Mucosa of gallbladder (tissue), 1 donor: ENCODE data around the gene TARDBP. TPM values are rescaled to one million over a fixed set of nuclear protein-coding genes. Genes with fewer than 3 reads are reported as not detected.
"Not testable (repeated sequence)": the region's sequence is repeated elsewhere in the genome, so short reads cannot be mapped to it uniquely, and the experiment has no call there.

Experiments used
- DNase-seq: peaks from one replicate; pipeline ENCODE4 v3.0.0-alpha.2; 2020; ENCODE audit warnings: low spot score
- total RNA-seq: library from RNA; stranded (reverse); gene quantifications from one replicate; pipeline ENCODE4 v1.2.1, GENCODE V29; 2021
- donor health status: DM: no; HTN: no; CAD: no.

The TARDBP gene
- total RNA-seq, 1 donor from 2014 or later, result 143 TPM

DNA sequence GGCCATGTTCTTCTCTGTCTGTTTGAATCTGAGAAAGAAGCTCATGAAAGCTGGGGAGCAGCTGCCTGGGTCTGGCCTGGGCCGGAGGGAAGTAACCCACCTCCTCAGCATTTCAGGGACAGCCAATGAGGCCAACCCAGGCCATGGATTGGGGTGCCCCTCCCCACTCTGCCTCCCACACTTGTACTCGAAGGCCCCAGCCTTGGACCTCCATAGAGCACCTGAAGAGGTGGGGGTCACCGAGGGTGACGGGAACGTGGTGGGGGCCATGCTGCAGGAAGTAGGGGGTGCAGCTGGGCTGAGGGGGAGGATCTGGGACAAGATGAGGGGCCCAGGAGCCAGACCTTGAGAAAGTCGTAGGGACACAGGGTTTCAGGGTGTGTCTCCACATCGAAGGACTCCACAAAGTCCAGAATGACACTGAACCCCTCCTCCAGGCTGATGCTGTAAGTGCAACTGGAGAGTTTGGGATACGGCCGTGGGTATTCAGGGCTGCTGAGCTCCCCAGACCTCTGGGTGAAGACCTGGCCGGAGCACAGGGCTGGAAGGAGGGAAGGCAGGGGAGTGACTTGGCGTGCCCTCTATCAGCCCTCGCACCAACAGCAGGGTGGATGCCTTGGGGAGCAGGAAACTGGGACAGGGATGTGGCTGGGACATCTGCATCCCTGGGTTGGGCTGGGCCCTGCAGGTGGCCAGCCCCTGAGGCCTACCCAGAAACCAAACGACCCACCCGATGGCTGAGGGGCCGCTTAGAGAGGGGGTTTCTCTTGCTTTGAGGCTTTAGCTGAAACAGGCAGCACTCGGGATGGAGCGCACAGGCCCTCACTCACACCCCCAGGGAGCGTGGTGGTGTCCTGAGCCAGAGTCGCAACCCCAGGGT, 30.8 kb downstream of the TARDBP start:
- no peak for DNase-seq

GRCh38 chr1:11044086-11044848, 31.8 kb downstream of the TARDBP start:
- no peak for DNase-seq

GRCh38 chr1:11044849-11045427, 32.5 kb downstream of the TARDBP start:
- DNase-seq, result no peak

- DNase-seq, result no peak
These were observed 33.2 kb downstream of the TARDBP start for GRCh38 chr1:11045428-11046269.

DNA sequence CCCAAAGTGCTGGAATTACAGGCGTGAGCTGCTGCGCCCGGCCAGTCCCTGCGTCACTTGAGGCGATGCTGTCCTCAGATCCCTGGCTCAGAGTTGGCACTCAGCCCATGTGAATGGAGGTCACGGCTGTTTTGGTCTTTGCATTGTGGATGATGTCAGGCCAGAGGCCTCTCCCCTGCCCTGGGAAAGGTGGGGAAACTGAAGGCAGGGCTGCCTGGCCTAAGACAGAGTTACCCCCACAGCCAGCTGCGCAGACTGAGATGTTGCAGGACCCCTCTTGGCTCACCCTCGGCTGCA, 33.8 kb downstream of the TARDBP start:
- no peak for DNase-seq

GRCh38 chr1:11046625-11047365, 34.3 kb downstream of the TARDBP start, which contains the start of gene MASP2:
Gene MASP2 (minus strand): TSS chr1:11047239. CDS start chr1:11047207, 32 bp downstream.
- DNase-seq, result no peak

DNA sequence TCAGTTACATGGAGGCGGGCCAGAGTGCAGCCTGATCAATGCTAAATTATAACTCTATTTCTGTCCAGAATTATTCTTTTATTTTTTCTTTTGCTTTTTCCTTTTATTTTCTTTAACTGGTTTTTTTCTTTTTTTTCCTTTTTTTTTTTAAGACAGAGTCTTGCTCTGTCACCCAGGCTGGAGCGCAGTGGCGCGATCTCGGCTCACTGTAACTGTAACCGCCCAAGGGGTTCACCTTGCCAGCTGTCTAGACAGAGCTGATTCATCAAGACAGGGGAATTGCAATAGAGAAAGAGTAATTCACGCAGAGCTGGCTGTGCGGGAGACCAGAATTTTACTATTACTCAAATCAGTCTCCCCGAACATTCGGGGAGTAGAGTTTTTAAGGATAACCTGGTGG, 38.7 kb downstream of the TARDBP start:
- not testable (repeated sequence) for DNase-seq

- DNase-seq, result no peak
These were observed 39.5 kb downstream of the TARDBP start for GRCh38 chr1:11051781-11052511.

GRCh38 chr1:11052839-11053757, 40.6 kb downstream of the TARDBP start:
- no peak for DNase-seq

DNA sequence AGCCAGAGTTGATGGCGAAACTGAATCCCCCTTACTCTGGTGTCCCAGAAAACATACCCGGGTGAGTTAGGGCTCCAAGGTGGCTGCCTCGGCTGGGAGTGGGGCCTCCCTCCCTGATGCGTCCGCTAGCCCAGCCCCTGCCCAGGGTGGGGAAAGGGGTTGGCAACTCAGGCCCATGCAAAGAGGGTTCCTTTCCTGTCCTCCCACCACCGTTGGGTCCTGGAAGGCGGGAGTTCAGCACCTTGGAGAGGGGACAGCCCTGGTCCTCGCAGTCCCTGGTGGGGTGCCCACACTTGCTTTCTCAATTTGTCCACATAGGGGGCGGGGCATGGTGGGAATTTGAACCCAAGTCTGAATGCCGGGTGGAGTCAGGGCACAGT, 41.3 kb downstream of the TARDBP start:
- DNase-seq, result no peak

- no peak for DNase-seq
These were observed 41.7 kb downstream of the TARDBP start for GRCh38 chr1:11054181-11054580.

GRCh38 chr1:11054666-11055065, 42.2 kb downstream of the TARDBP start:
- no peak for DNase-seq

DNA sequence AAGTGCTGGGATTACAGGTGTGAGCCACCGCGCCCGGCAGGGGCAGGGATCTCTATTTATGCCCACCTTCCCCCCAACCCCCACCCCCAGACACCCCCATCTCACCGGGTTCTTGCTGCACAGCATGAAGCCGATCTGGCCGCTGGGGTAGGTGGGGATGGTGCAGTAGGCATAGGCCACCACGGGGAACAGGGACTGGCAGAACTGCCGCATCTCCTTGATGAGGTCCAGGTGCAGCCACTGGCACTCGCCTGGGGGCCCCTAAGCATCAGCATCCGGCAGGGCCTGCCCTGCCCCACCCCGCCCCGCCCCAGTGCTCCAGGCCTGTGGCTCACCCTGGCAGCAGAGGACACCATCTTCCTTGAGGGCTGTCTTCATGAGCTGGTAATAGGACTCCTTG, 43.2 kb downstream of the TARDBP start:
- DNase-seq, result no peak

DNA sequence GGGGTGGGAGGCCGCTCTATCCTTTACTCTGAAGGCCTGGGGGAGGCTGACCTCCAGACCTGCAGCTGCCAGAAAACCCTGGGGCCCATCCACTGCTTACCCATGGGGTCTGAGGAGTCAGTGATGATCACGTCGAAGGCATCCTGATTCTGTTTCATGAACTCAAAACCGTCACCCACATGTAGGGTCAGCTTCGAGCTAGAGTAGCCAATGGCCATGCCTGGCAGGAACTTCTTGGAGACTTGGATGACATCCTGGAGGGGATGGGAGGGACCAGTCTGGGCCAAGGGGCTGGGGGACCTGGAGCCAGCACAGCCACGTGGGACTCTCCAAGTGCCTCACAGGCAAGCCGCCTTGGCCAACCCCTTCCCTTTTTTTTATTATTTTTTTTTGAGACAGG, 44.0 kb downstream of the TARDBP start:
- no peak for DNase-seq

- DNase-seq, result no peak
These were observed 45.0 kb downstream of the TARDBP start for GRCh38 chr1:11057477-11057876.

DNA sequence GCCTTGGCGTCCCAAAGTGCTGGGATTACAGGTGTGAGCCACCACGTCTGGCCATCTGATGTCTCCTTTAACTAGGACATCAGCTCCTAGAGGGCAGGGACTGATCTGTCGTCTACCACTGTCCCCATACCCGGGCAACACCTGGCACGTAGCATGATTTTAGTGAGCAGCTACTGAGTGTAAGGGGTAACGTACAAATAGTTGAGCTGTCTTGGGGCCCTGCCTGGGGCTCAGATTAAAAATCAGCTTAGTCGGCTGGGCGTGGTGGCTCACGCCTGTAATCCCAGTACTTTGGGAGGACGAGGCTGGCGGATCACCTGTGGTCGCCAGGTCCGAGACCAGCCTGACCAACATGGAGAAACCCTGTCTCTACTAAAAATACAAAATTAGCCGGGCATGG, 45.6 kb downstream of the TARDBP start:
- no peak for DNase-seq

GRCh38 chr1:11058595-11059154, 46.2 kb downstream of the TARDBP start:
- no peak for DNase-seq

GRCh38 chr1:11059155-11059967, 46.9 kb downstream of the TARDBP start:
- no peak for DNase-seq
